AG09319 (cell line): ENCODE measurements around the gene ZNF331.
A peak's percentile ranks its signal among the peaks of the same experiment; 100 is the strongest.
"Not testable (repeated sequence)": the region's sequence is repeated elsewhere in the genome, so short reads cannot be mapped to it uniquely, and the experiment has no call there.

Experiments
- DNase-seq: peaks from one replicate; pipeline ENCODE4 v3.0.0-alpha.2; 2010; ENCODE audit warnings: low read depth; ENCODE audit errors: extremely low read depth
- CTCF ChIP-seq: IDR thresholded peaks from 2 replicates; pipeline ENCODE4 v1.5.1; 2011; ENCODE audit warnings: low read depth, mild to moderate bottlenecking, inconsistent platforms, low read length, moderate library complexity

ZNF331 gene

GRCh38 chr19:53537521-53538377, at the start of gene ZNF331:
TSS of gene ZNF331 (plus strand) at chr19:53538145. CDS start at chr19:53569377, 31,232 bp downstream.
- TF ChIP-seq CTCF = peak; percentile 26
- DNase-seq = peak; percentile 34

GRCh38 chr19:53492153-53492552, 45.8 kb upstream of the ZNF331 start:
- no peak for TF ChIP-seq CTCF
- DNase-seq = no peak

- not testable (repeated sequence) for DNase-seq
Measured at GRCh38 chr19:53497311-53498023, 40.5 kb upstream of the ZNF331 start.

GRCh38 chr19:53498024-53498395, 39.9 kb upstream of the ZNF331 start:
- not testable (repeated sequence) for DNase-seq

GRCh38 chr19:53503151-53503550, 34.8 kb upstream of the ZNF331 start:
- not testable (repeated sequence) for DNase-seq

- DNase-seq = not testable (repeated sequence)
Measured at GRCh38 chr19:53503671-53504364, 34.1 kb upstream of the ZNF331 start.

GRCh38 chr19:53504365-53504703, 33.6 kb upstream of the ZNF331 start:
- DNase-seq = not testable (repeated sequence)

GRCh38 chr19:53504885-53505284, 33.1 kb upstream of the ZNF331 start:
- no peak for DNase-seq
- no peak for TF ChIP-seq CTCF

- TF ChIP-seq CTCF = no peak
- no peak for DNase-seq
Measured at GRCh38 chr19:53506728-53507127, 31.2 kb upstream of the ZNF331 start.
